HT1080 (cell line): Measurements from ENCODE around the gene C2orf76. TPM values are rescaled to one million over a fixed set of nuclear protein-coding genes. Genes with fewer than 3 reads are reported as not detected.
"Not testable (repeated sequence)": the region's sequence is repeated elsewhere in the genome, so short reads cannot be mapped to it uniquely, and the experiment has no call there.

Experiments used
- DNase-seq: peaks from one replicate; pipeline ENCODE4 v3.0.0-alpha.2; 2015; ENCODE audit warnings: low read depth
- total RNA-seq: library from RNA; depleted of rRNA; stranded (reverse); fragments of >200 nt; shearing (Covaris generic); gene quantifications from 2 replicates; pipeline ENCODE4 v1.2.3, GENCODE V29; 2014

Gene C2orf76
- total RNA-seq, 1 experiment from 2014 or later: 15.5 TPM

DNA sequence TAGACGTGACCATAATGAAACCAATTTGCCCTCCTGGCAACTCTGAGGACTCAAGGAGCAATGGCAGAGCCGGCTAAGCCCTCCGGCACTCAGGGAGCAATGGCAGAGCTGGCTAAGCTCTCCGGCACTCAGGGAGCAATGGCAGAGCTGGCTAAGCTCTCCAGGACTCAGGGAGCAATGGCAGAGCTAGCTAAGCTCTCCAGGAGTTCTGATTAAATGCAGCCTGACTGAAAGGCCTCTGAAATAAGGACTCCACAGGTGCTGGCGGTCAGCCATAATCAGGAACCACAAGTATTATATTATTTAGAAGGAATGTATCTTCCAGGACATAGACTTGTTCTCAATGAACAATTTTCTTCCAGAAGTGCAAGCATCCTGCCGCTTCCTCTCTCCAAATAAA lies 65.2 kb downstream of the C2orf76 start:
- DNase-seq: no peak

DNA sequence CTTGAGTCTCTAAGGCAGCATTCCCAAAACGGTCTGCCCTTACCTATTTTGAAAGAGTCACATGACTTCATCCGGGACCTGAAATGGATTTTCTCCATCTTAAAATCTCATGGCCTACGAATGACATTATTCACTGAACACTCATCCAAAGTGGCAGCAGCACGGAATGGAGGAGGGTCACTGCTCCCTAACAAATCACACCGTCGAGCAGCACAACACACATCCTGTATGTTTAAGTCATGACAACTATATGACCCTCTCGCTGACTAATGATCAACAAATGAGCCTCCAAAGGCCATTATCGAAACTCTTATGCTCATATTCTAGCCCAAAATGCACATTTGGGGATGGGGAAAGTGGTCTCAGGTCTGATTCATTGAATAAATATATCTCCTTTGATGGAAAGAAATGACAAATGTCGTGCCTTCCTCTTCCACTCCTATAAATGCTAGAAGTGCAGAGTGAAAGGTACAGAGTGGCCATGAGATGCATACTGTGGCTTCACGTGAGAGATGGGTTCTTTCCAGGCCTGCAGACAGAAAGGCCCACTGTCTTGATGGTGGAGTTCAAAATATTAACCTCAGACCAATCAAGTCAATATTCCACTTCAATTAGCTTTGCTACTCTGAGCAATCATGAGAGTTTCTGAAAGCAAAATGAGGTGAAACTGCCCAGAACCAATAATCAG lies 70.8 kb downstream of the C2orf76 start:
- no peak for DNase-seq

DNA sequence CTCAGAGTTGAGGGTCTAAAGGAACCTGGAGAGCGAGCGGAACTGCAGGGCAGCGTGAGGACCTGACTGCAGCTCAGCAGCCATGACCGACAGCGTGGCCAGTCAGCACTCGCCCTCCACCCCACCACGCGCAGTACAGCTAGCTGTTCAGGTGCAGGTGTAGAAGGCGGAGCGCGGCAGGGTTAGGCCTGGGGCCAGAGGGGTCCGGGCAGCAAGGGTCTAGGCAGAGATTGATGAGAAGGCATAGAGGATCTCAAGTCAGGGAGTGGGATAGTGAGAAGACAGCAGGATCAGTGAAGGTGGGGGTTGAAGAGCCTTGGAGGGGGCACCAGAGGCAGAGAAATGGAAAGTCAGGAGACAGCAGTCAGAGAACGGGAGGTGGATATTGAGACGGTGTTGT lies 72.0 kb downstream of the C2orf76 start:
- no peak for DNase-seq

DNA sequence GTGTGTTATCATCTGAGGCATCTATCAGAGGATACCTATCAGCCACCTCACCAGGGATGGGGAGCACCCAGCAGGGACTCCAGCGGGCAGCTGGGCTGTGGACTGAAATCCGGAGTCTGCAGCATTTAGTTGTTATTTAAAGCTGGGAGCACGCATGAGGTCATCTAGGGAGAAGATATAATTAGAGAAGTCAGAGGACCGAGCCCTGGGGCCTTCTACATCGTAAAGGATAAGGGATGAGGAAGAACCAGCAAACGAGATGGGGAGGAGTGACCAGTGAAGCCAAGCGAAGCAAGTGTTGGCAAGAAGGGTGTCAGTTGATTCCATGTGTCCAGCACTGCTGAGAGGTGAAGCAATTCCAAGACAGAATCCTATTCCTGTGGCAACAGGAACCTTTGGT lies 72.7 kb downstream of the C2orf76 start:
- DNase-seq: no peak

DNA sequence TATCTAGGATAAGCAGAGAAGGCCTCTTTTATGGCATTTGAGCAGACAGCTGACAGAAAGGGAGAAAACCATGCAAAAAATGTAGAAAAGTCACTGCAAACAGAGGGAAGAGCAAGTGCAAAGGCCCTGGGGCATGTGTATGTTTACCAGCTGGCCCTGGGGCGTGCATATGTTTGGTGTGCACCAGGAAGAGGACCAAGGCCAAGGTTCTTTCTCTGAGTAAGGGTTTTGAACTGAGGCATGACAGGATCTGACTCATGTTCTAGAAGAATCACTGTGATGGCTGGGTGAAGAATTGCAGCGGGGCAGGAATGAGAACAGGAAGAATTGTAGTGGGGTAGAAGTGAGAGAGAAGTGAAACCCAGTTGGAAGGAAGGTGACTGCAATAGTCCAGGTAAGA lies 73.4 kb downstream of the C2orf76 start:
- DNase-seq: peak; percentile 45

DNA sequence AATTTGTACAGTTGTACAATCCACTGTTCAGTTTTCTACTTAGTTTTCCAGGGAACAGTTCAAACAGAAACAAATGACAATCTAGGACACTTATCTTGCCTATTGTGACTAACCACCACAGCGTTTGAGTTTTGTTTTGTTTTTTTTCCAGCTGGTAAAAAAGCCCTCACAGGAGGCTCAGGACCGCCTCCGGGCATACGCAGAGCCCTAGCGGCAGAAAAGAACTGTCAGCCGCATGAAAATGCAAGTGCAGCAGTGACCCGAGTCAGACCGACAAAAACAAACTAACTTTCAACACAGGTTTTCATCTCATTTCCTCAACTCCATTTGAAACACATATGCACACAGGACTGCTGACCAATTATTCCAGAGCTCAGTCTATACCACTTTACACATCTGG lies 74.4 kb downstream of the C2orf76 start:
- no peak for DNase-seq

DNA sequence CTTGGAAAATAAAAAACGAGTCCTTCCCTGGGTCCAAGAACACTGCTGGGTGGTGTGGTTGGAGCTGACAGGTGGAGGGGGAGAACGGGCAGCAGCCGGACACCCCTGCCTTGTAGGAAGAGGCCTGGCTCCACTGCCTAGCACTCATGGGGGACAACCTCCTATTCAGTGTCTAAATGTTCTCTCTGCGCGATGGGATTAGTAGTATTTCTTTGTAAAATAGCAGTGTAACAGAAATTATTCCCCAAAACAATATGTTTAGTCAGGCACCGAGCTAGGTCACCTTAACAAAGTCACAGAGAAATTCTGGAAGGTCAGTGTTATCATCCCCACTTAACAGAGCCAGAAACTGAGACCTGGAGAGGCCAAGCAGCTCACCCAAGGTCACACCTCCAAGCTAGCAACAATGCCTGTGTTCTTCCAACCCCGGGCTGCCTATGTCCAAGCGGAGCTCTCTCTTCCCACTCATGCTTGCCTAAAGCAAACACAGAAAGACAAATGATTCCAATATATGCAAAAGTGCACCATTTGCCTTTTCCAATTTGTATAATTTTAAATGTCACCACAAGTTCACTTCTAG lies 75.0 kb downstream of the C2orf76 start:
- DNase-seq: no peak

DNA sequence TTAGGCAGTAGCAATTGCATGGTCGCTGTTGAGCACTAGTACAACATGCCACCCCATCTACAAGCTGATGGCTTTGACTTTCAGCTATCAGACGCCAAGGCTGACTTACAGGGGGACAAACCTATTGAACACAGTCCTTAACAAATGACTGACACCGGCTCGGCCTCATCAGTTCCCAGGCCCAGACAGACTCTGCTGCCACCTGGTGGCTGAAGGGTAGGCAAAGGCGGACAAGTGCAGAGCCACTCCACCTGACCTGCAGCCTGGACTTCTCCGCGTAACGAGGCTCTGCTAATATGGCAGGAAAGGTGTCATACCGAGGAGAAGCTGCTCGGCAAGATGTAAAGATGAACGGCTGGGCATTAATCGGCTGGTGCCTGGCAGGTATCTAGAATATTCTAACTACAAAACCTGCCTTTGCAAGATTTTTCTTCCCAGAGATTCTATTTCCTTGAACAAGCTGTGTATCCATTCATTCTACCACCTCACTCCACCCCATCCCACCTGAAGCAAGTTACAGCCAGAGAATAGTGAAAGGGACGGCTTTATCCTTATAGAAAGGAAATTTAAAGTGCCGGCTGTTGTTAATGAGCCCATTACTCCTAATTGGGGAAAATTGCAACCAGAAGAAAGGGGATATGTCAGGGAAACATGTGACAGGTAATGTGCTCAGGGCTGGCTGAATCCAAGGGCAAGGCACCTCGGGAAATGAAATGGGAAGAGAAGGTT lies 75.6 kb downstream of the C2orf76 start:
- DNase-seq: peak; percentile 64

DNA sequence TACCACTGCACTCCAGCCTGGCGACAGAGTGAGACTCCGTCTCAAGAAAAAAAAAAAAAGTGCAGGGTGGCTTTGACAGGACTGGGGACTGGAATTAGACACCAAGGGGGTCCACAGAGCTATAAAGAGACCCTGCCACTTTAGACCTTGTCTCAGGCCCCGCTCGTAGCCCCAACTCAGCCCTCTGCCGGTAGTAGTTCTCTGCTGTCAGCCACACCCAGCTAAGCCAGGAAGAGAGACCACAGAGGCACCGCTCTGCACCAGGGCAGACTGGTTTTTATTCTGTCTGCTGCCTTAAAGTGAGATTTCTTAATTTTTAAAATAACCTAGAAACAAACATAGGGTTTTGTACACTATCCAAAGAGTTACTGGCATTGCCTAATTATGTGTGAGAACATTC lies 77.0 kb downstream of the C2orf76 start:
- DNase-seq: no peak

DNA sequence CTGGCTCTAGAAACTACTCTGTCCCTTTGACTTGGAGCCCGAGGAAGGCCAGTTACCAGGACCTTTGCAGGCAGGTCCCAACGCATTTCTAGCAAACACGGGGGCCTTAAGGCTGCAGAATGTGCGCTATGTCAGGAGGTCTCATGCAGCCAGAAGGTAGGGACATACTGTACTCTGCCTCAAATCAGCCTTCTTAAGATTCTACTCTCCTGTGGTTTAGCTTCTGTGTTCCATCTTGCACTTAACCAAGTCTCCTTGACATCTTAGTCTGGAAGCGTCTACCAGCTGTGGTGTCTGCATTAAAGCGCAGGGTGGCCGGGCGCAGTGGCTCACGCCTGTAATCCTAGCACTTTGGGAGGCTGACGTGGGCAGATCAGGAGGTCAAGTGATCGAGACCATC lies 77.5 kb downstream of the C2orf76 start:
- no peak for DNase-seq

DNA sequence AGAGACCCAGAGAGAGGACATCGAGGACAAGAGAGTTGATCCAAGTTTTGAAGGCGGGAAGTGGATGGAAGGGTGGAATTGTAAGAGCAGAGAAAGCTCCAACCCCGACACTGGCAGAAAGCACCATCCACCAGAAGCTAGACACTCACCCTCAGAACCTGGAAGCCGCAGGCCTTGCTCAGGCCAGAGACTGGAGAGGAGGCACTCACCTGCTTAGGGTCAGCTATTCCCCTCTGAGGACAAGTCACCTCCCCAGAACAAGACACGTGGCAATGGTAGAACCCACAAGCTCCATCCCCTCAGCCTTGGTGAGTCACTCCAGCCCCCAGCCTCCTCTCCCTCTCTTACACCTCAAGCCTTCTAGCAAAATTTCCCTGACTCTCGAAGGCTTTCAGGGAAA lies 78.1 kb downstream of the C2orf76 start:
- peak; percentile 28 for DNase-seq

DNA sequence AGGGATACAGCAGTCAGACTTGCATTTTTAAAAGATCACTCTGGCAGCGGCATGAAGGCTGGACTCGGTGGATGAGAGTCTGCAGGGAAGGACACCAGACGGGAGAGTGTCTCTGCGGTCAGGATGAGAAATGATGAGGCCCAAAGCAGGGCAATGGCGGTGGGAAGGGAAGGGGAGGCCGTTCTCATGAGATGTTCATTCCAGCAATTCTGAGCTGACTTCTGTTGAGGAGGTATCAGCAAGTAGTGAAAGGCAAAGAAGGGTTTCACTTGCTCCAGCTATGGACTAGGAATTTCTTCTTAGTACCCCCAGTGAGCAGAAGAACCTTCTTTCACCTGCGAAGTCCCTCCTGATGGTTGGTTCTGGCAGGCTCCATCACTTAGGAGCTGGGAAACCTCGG lies 80.0 kb downstream of the C2orf76 start:
- DNase-seq: no peak

DNA sequence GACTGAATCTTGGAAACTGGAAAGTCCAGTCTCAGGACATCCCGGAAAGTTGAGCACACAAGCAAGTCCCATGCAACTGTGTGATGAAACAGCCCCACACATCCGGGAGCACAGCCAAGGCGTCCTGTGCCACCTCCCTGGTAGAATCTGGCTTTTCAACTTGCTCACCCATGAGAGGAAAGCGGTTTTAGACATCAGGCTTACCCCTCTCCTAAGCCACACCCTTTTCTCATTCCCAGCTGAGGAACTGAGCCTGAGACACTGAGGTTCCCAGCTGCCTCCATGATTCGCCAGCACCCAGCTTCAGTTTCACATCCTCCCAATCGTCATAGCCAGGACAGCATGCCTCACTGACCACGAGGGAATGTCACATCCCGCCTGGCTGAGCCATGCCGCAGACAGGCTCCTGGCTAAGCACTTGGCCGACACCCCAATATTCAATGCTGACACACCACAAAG lies 82.7 kb downstream of the C2orf76 start:
- peak; percentile 84 for DNase-seq

DNA sequence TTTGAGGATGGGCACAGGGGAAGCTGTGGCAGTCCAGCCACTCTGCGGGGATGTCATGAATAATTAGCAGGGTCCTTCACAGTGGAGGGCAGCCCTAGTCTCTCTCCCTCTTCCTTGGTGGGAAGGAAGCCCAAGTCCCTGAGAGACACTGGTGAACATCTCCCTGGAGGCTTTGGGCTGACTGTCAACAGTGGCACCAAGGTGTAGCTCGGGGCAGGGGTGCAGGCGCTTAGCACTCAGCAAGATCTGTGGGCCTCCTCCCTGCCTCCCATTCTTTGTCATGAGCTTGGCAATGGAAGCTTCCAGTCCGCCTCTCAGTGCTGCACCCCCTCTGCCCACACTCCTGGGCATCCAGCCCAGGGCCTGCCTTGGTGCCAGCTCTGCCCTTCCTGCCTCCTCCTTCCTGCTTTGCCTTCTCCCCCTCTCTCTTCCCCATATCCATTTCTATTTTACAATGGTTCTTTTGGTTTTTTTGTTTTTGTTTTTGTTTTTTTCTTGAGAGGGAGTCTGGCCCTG lies 83.6 kb downstream of the C2orf76 start:
- peak; percentile 40 for DNase-seq

DNA sequence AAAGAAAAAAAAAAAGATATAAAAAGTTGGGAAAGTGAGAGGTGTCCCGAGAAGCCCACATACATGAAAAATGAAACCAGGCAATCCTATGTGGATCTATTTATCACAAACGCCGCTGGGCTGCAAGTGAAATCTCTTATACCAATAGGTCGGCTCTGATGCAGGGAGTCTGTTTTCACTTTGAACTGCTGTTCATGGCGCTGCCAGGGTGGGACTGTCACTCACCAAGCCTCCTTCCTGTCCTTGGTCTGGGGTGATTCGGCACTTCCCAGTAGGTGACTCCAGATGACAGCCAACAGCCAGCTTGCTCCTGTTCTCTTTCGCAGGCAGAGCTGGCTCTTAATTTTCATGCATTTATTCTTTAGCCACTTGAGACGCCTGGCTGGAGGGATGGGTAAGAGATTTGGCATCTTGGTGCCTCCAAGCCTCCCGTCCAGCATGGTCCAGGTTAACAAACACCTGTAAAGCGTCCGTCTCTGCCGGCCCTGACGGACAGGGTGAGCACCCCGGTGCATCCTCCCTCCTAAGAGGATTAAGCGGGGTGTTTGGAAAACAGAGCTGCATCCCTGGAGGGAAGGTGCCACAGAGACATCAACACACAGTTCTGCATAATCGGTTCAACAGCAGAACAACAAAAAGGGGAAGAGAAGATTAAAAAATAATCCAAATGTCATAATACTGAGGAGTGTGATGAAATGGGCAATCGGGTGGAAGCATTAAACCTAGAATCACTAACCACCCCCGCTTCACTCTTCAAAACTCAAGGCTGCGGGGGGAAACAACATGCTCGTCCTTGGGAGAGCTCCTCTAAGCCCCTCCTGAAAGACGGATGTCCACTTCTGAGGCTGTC lies 84.3 kb downstream of the C2orf76 start:
- no peak for DNase-seq

DNA sequence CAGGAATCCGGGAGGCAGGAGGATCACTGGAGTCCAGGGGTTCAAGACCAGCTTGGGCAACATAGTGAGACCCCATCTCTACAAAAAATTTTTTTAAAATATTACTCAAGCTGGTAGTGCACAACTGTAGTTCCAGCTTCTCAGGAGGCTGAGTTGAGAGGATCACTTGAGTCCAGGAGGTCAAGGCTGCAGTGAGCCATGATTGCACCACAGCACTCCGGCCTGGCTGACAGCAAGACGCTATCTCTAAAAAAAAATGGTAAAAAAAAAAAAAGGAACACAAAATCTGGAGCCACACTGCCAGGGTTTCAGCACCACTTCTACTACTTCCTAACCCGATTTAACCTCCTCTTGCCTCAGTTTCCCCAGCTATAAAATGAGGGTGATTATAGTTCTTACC lies 86.0 kb downstream of the C2orf76 start:
- no peak for DNase-seq

DNA sequence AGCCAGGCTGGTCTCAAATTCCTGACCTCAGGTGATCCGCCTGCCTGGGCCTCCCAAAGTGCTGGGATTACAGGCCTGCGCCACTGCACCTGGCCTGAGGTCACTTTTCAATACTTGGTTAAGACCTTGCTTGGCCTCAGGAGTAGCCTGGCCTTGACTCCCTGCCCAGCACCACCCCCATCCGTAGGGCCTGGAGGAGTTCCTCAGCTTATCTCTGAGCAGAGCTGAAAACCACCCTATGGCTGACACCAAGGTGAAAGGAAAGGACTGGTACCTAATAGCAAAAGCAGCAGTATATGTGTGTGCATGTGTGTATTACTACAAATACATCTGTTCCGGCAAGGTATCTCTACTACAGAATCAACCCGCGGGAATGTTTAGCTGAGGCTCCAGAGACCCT lies 87.0 kb downstream of the C2orf76 start:
- no peak for DNase-seq

DNA sequence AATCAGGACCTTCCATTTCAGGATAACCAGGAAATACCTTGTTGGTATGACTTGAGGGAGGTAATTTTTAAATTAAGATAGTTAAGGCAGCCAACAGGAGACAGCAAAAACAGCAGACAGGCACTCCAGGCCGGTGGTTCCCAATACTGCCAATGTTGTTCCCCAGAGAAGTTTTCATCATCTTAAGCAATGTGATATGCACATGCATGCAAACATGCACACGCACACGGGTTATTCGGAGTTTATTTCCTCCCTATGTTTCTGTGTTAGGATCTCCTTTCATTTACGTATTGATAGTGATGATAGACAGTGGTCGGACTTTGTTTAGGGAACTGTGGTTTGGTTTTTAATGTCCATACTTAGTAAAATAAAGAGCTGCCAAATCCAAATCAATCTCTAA lies 87.7 kb downstream of the C2orf76 start:
- DNase-seq: no peak

DNA sequence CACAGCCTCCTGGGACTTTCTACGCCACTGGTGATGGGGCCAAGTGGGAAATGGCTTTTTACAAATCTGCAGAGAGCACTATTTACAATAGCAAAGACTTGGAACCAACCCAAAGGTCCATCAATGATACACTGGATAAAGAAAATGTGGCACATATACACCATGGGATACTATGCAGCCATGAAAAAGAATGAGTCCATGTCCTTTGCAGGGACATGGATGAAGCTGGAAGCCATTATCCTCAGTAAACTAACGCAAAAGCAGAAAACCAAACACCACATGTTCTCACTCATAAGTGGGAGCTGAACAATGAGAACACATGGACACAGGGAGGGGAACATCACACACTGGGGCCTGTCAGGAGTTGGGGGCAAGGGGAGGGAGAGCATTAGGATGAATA lies 88.2 kb downstream of the C2orf76 start:
- DNase-seq: not testable (repeated sequence)

DNA sequence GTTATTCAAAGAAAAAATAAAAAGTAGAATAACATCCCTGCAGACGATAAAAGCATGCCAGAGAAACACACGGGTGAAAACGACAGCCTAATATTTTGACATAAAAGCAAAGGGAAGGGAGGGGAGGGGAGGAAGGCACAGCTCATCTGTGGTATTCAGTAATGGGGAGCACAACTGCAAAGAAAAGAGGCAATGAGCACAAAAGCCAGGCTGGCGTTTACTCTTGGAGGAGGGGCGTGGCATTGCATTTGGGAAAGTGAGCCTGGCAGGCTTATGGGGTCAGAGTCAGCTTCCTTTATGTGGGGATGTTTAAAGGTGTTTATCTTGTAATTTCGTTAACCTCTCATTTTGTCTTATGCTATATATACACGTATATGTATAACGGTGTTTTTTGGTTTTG lies 89.8 kb downstream of the C2orf76 start:
- no peak for DNase-seq

DNA sequence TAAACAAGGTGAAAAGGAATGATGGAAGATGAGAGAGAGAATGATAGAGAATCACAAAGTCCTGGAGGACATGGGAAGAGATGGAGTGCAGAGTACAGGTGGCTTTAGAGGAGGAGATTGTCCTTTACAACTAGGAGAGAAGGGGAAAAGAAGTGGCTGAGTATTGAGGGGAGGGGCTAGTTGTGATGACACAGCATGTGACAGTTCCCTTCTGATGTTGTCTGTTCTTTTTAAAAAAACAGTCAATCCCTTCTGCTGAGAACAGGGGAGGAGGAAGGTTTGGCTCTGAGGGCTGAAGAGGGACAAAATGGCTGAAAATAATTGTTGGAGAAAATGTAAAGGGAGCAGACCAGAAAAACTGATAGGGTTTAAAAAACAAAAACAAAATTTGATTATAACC lies 99.0 kb downstream of the C2orf76 start:
- no peak for DNase-seq
